Measurements from ENCODE around the gene PI4KA.
"Not testable (repeated sequence)": the region's sequence is repeated elsewhere in the genome, so short reads cannot be mapped to it uniquely, and the experiment has no call there.

The PI4KA gene

GRCh38 chr22:20720692-20721408 is 137.8 kb downstream of the PI4KA start:
- FAIRE-seq, result no peak

GRCh38 chr22:20718727-20719126 is 139.9 kb downstream of the PI4KA start:
- FAIRE-seq, result not testable (repeated sequence)

- FAIRE-seq, result not testable (repeated sequence)
These were observed 140.6 kb downstream of the PI4KA start for GRCh38 chr22:20717981-20718380.

GRCh38 chr22:20717213-20717866 is 141.3 kb downstream of the PI4KA start:
- FAIRE-seq, result not testable (repeated sequence)

- not testable (repeated sequence) for FAIRE-seq
These were observed 145.5 kb downstream of the PI4KA start for GRCh38 chr22:20713116-20713515.

GRCh38 chr22:20709966-20710365 is 148.6 kb downstream of the PI4KA start:
- FAIRE-seq, result not testable (repeated sequence)

GRCh38 chr22:20707549-20708118 is 151.0 kb downstream of the PI4KA start:
- FAIRE-seq, result not testable (repeated sequence)

- not testable (repeated sequence) for FAIRE-seq
These were observed 154.6 kb downstream of the PI4KA start for GRCh38 chr22:20703816-20704609.

GRCh38 chr22:20703414-20703806 is 155.2 kb downstream of the PI4KA start:
- not testable (repeated sequence) for FAIRE-seq

GRCh38 chr22:20702546-20703413 is 155.8 kb downstream of the PI4KA start:
- not testable (repeated sequence) for FAIRE-seq

GRCh38 chr22:20702175-20702545 is 156.5 kb downstream of the PI4KA start:
- FAIRE-seq, result not testable (repeated sequence)

GRCh38 chr22:20701680-20702136 is 156.9 kb downstream of the PI4KA start:
- not testable (repeated sequence) for FAIRE-seq

GRCh38 chr22:20700347-20700746 is 158.3 kb downstream of the PI4KA start:
- FAIRE-seq, result not testable (repeated sequence)

GRCh38 chr22:20699856-20700255 is 158.8 kb downstream of the PI4KA start:
- not testable (repeated sequence) for FAIRE-seq

- FAIRE-seq, result not testable (repeated sequence)
These were observed 161.0 kb downstream of the PI4KA start for GRCh38 chr22:20697481-20698113.

- not testable (repeated sequence) for FAIRE-seq
These were observed 162.6 kb downstream of the PI4KA start for GRCh38 chr22:20696056-20696455.

- not testable (repeated sequence) for FAIRE-seq
These were observed 163.4 kb downstream of the PI4KA start for GRCh38 chr22:20695205-20695604.

GRCh38 chr22:20694256-20694655 is 164.4 kb downstream of the PI4KA start:
- FAIRE-seq, result not testable (repeated sequence)

GRCh38 chr22:20692926-20693325 is 165.7 kb downstream of the PI4KA start:
- FAIRE-seq, result not testable (repeated sequence)

GRCh38 chr22:20690586-20691317 is 167.9 kb downstream of the PI4KA start:
- FAIRE-seq, result not testable (repeated sequence)
